GM08714 (cell line): Measurements from ENCODE around the gene MCRS1.

Experiments
- H3K4me3 ChIP-seq: fragments of 200-500 bp; sonication (Bioruptor generic); 2 replicates; pipeline ENCODE4 v1.5.1; 2014; ENCODE audit warnings: mild to moderate bottlenecking, low read length, inconsistent platforms
- ZNF274 ChIP-seq: IDR thresholded peaks from 2 replicates; pipeline ENCODE4 v1.6.1; 2012; ENCODE audit warnings: mild to moderate bottlenecking, low read depth, low read length

MCRS1 gene

DNA sequence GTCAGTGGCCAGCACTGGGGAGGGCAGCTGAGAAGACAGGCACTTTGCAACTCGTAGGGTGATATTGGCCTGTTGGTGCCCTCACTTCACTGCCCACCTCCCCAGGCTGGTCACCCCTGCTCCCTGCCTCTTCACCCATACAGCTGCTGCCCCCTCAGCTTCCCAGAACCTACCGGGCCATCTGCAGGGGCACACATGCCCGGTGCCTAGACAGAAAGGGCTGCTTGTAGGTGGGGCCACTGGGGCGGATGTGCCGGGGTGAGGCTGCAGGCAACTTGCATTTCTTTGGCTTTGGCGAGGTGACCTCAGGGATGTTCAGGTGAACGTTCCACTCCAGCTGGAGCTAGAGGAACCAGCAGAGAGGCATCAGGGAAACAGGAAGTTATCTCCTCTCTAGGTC, 20.3 kb upstream of the MCRS1 start:
- no peak overlapping the region for H3K4me3 ChIP-seq
- TF ChIP-seq ZNF274: no peak

DNA sequence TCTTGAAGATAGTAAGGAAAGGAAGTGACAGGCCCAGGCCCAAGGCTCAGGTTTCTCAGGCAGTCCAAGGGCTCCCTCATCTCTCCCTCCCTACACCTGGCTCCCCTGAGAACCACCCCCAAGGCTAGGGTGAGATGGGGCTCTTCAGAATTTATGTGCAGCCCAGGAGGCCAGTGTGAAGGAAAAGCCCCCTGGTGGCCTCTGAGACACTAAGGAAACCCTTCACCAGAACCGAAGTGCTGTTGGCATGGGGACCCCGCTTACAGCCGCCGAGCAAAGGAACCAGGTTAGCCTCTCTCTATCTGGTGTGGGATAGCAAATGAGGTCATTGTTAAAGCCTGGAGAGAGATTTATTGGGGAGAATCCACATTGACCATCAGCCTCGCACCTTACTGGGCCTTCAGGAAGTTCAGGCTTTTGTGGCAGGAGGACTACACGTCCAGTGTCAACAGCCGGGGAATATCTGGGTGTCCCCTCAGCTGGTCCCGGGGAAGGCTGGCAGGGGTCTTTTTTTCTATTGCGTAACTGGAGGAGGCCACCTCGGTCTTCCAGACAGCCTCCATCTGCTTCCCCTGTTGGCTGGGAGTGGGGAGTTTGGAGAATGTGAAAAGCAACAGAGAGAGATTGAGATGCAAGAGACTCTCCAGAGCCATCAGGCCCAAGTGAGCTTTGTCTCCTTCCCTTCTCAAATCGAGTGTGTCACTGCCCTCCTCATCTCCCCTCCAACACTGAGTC, 19.4 kb upstream of the MCRS1 start:
- no peak overlapping the region for H3K4me3 ChIP-seq
- TF ChIP-seq ZNF274: no peak

- no peak for TF ChIP-seq ZNF274
- no peak overlapping the region for H3K4me3 ChIP-seq
Measured at GRCh38 chr12:49585477-49586459, 17.8 kb upstream of the MCRS1 start.

DNA sequence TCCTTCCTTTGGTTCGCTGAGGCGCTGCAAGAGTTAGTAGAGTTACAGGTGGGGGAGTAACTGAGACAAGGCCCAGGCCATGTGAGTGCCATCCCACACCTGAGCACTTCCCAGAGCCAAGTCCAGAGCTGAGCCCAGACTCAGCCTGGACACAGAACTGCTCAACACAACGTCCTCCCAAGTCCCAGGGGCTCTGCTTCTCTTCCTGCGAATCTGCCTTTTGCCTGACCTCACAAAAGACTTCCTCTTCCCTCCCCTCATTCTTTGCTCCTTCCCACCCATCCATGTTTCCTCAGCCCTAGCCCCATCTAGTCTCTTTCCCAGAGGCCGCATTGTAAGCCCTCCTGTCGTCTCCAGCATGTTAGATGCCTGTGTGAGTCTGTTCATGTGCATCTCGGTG, 16.6 kb upstream of the MCRS1 start:
- no peak overlapping the region for H3K4me3 ChIP-seq
- TF ChIP-seq ZNF274: no peak

DNA sequence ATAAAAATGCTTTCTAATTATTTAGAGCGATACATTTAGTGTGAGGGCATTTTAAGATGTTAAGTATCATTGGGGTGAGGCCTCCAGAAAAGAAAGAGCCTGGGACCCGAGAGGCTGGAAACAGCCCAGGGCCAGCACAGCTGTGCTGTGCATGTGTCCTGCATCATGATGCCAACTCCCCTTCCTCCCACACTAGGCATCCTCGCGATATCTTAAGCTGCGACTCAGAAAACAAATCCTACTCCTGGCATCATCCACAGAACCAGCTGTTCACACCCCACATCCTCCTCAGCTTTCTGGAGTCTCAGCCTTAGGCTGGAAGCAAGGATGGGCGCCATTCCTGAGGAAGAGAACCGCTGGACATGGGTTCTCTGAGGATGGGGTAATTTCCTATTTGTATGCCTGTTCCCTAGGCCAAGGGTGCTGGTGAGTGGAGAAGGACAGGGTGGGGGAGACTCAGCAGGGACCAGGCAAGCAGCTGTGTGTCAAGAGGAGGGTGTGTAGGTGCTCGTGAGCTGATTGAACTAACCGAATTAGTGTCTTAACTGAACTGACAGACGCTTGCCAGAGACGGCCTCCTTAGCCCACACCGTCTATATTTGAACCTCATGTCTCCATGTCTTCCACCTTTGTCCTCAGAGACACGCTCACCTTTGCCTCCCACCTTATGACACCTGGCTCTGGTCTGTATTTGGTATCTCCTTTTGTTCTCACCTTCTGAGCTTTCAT, 15.6 kb upstream of the MCRS1 start:
- no peak for TF ChIP-seq ZNF274
- H3K4me3 ChIP-seq: no peak overlapping the region

DNA sequence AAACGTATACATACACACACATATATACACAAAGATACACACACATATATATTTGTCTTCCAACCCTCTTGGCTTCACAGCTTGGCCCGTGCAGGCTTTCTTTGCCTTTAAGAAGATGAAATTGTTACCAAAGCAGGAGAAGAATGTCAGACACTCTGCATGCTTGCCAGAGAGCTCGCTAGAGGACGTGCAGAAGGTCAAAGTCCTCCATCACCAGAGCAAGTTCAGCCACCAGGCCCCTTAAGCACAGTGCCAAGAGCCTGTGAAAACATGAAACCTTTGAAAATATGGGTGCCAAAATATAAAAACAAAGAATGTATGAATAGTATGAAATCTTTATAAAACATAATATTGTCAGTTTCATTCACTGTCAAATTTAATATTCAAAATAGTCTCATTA, 14.9 kb upstream of the MCRS1 start:
- TF ChIP-seq ZNF274: no peak
- H3K4me3 ChIP-seq: no peak overlapping the region

DNA sequence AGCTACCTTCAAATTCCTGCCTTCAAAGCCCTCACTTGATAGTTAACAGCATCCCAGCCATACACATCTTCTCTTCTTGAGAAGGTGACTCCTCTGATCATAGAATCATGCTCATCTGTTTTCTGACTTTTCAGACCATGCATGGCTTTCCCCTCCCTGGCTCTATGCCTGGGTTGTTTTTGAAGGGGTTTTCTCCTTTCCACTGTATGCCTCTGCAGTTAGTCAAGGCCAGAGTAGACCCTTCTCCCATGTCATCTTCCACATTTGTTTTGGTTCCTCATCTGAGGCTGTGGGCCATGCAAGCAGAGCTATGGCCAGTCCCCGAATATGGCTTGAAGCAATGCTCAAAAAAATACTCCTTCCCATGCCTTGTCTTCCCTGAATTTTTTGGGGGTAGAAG, 14.3 kb upstream of the MCRS1 start:
- no peak for TF ChIP-seq ZNF274
- H3K4me3 ChIP-seq: no peak overlapping the region

DNA sequence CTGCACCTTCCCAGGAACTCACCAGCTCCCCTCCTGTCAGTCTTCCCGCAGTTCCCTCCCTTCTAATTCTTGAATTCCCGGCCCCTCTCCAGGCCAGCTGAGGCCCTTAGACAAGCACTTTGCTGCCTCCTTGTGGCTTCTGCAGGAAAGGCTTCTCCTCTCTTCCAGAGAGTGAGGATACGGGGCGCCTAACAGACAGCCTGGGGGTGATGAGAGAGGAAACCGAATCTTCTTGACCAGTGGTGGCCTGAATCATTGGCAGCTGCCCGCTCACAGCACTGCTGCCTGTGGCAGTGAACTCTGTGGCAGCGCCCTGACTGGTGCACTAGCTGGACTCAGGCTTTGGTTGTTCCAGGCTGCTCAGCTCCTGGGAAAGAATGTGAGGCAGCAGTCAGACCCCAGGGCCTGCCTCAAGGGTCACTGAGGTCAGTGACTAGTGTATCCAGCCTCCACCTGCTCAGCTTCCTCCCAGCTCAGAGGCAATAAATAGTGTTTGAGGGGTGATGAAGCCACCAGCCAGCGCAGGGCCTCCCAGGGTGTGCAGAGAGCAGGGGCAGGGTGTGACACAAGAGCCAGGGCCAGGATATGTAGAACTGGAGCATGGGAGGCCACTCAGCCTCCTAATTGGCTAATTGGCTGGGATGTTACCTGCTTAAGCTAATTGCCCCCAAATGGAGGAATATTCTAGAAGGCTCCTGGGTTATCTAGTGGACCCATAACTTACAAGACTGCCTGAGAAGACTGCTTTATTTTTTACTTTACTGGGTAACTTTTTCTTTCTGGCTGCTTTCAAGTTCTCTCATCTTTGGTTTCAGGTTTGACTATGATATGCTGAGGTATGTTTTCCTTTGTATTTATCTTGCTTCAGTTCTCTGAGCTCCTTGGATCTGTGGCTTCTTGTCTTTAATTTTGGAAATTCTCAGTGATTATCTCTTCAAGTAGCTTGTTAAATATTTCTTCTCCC, 12.9 kb upstream of the MCRS1 start:
- no peak overlapping the region for H3K4me3 ChIP-seq
- TF ChIP-seq ZNF274: no peak

DNA sequence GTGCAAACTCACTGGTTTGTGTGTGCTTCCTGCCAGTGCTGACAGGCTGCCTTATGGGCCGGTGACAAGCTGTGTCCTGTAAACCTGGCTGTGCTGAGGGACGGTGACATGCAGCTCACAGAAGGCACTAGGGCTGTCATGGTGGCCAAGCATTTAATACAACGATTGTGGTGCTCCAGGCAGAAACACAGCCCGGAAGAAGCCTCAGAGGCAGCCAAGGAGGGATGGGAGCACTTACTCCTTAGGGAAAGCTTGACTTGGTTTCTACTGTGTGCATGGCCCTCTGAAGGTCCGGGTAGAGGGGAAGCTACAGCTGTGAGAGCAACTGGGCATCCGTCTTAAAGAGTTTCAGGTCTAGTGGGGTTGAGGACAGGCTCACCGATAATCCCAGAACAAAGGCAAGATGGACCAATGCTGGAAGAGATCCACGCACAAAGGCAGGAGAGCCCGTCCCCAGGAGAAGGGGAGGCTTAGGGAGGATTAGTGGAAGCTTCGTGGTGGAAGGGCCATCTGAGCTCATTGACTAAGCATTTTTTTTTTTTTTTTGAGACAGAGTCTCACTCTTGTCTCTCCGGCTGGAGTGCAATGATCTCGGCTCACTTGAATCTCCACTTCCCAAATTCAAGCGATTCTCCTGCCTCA, 10.7 kb upstream of the MCRS1 start:
- no peak overlapping the region for H3K4me3 ChIP-seq
- TF ChIP-seq ZNF274: no peak

DNA sequence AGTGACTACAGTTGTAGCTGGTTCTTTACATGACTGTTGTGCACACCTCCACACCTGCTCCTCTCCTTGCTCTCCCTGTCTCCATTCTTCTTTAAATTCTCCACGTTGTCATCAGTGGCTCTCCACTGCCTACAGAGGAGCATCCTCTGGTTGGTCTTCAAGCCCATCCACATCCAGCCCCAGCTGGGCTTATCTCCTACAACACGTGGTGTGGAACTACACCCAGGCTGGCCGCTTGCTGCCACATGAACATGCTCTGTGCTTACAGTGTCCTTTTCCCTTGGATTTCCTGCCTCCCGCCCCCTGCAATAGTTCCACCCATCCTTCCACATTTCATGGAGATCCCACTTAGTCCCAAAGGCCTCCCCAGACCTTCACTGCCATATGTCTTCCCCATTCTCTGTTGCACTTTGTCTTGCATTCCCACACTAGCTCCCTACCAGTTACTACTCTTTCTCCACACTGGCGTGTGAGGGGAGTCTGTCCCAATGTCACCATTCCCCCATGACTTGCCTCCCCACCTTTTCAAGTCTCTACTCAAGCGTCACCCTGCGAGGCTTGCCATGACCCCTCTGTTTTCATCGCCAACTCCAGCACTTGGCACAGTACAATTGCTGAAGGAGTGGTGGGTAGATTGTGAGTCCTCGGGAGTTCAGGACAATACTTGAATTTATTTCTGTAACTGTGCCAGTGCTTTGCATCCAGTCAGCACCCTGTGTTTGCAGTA, 9.8 kb upstream of the MCRS1 start:
- TF ChIP-seq ZNF274: no peak
- no peak overlapping the region for H3K4me3 ChIP-seq

- TF ChIP-seq ZNF274: no peak
- H3K4me3 ChIP-seq: peak overlapping the region; percentile 86
Measured at GRCh38 chr12:49568442-49569162, 660 bp upstream of the MCRS1 start.

DNA sequence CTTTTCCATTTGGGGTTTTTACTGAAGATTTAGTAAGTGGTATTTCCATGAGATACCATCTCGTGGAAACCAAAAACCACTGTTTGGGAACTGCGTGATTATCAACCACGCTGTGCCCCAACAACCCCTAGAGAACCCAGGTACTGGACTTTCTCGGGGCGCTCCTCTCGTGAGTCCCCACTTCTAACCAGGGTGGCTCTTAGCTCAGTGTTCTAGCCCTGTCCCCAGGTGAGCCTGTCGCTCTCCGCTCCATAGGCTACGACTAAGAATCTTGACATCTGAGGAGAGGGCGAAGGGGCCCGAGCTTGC, 686 bp downstream of the MCRS1 start:
- no peak for TF ChIP-seq ZNF274
- H3K4me3 ChIP-seq: peak overlapping the region; percentile 86
